GM19193 (cell line): ENCODE results near the gene HIBADH.

Experiments used
- POLR2A ChIP-seq: IDR thresholded peaks from 4 replicates; pipeline ENCODE4 v1.6.1; 2011; ENCODE audit not compliant: insufficient read depth, insufficient read length; ENCODE audit errors: extremely low read depth

HIBADH gene

DNA sequence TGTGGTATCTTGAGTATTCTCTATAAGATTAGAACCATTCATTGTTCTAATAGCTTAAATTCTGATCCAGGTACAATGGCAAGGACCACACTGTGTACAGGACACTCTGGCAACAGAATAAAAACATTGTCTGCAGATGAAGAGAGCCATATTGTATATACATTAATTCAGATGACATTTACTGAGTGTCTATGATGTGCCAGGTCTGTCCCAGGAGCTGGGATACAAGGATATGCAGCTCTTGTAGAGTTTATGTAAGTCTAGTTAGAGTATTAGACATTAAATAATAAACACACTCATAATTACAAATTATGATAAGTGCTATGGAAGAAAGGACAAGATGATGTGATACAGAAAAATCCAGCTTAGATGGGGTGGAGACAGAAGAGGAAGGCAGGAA, 184.1 kb downstream of the HIBADH start:
- no peak for TF ChIP-seq POLR2A

DNA sequence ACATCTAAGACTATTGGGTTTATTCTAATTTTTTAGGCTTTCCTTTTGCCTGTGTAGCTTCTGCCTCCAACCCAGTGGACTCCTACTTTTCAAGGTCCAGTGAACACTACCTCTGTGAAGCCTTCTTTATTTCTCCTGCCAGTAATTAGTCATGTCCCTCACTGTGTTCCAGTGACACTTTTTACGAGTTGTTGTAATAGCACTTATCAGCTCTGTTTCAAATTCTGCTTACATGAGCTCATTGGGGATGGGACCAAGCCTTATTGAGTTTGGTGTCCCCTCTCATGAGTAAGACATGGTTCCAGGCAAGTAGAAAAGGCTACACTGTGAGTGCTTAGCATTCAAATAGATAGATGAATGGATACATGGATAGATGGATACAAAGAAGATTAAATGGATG, 184.6 kb downstream of the HIBADH start:
- no peak for TF ChIP-seq POLR2A

DNA sequence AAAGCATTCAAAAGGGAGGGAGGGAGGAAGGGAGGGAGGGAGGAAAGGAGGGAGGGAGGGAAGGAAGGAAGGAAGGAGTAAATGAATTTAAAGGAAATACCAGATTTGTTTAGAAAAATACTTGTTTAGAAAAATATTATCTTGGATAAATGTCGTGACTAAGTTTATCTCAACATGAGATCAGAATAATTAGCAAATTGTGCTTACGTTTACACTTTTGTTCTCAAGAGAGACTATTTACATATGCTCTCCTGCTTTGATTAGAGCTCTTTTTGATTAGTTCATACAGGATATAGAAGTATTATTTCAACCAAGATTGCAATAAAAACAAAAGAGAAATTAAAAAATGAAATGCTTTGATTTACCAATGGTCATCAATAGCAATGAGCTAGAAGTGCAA, 186.2 kb downstream of the HIBADH start:
- TF ChIP-seq POLR2A: no peak
